ENCODE data around the gene PLD5.

Gene PLD5

GRCh38 chr1:242178924-242179708 lies 345.4 kb downstream of the PLD5 start:
- H3K27ac ChIP-seq (ENCODE audit: low read depth, low read length) = no peak overlapping the region
- H3K79me2 ChIP-seq (ENCODE audit: control insufficient read depth, insufficient read depth, low read length, unreplicated experiment) = no peaks in the 10 kb centered on the region
- H3K36me3 ChIP-seq (ENCODE audit: insufficient read depth, low read length) = no peaks in the 10 kb centered on the region
- H3K4me1 ChIP-seq (ENCODE audit: control insufficient read depth, insufficient read depth, low read length, unreplicated experiment) = no peaks in the 10 kb centered on the region
- no peaks in the 10 kb centered on the region for H3K27me3 ChIP-seq (ENCODE audit: insufficient read depth, low read length)
- H3K4me3 ChIP-seq (ENCODE audit: low read depth, low read length) = no peak overlapping the region
- H2AFZ ChIP-seq (ENCODE audit: low read length, unreplicated experiment) = no peak overlapping the region

DNA sequence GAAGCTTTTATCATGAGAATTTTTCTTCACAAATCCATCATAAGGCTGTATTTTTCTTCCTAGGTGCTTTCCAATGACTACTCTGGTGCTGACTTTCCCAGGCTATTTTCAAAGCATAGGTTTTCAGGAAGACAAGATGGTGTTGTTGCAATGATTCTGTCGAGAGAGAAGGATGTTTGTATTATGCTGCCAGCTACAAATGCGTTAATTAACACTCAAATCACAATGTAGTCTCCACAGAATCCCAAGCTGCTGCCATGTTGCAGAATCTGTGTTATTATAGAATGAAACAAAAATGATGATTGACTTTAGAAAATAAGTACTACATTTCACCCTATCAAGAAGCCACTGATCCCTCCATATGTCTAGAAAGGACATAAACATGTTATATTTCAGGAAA lies 346.1 kb downstream of the PLD5 start:
- Histone ChIP-seq H2AFZ (ENCODE audit: low read length, unreplicated experiment) (no peak overlapping the region), H3K4me3 (ENCODE audit: low read depth, low read length) (no peak overlapping the region), H3K27me3 (ENCODE audit: insufficient read depth, low read length) (no peaks in the 10 kb centered on the region), H3K36me3 (ENCODE audit: insufficient read depth, low read length) (no peaks in the 10 kb centered on the region), H3K79me2 (ENCODE audit: control insufficient read depth, insufficient read depth, low read length, unreplicated experiment) (no peaks in the 10 kb centered on the region), H3K4me1 (ENCODE audit: control insufficient read depth, insufficient read depth, low read length, unreplicated experiment) (no peaks in the 10 kb centered on the region), H3K27ac (ENCODE audit: low read depth, low read length) (no peak overlapping the region)

GRCh38 chr1:242162140-242162539 lies 362.4 kb downstream of the PLD5 start:
- H3K79me2 ChIP-seq (ENCODE audit: control insufficient read depth, insufficient read depth, low read length, unreplicated experiment) = no peaks in the 10 kb centered on the region
- no peaks in the 10 kb centered on the region for H3K4me1 ChIP-seq (ENCODE audit: control insufficient read depth, insufficient read depth, low read length, unreplicated experiment)
- H2AFZ ChIP-seq (ENCODE audit: low read length, unreplicated experiment) = no peak overlapping the region
- H3K27ac ChIP-seq (ENCODE audit: low read depth, low read length) = no peak overlapping the region
- H3K36me3 ChIP-seq (ENCODE audit: insufficient read depth, low read length) = no peaks in the 10 kb centered on the region
- H3K4me3 ChIP-seq (ENCODE audit: low read depth, low read length) = no peak overlapping the region
- no peaks in the 10 kb centered on the region for H3K27me3 ChIP-seq (ENCODE audit: insufficient read depth, low read length)

DNA sequence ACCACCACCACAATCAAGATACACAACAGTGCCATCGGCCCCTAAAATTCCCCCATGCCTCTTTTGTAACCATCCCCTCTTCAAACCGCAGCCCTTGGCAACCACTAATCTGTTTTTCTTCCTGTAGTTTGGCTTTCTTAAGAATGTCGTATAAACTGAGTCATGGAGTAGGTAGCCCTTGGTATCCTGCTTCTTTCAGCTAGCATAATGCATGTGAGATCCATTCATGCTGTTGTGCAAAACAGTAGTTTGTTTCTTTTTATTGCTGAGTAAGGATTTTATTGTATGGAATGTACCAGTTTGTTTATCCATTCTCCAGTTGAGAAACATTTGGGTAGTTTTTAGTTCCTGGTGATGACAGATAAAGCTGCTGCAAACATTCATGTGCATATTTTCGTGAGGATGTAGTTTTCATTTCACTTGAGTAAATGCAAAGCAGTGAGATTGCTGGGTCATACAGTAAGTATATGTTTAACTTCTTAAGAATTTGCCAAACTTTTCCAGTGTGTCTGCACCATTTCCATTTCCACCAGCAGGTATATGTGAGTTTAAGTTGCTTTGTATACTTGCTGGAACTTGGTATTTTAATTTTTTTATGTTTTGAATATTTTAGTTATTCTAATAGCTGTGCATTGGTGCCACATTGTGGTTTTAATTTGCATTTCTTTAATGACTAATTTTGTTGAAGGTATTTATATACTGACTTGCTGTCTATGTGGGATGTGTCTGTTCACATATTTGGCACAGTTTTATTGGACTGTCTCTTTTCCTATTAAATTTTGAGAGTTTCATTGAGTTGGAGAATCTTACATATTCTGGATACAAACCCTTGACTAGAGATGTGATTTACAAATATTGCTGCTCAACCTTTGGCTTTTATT lies 377.2 kb downstream of the PLD5 start:
- no peak overlapping the region for H2AFZ ChIP-seq (ENCODE audit: low read length, unreplicated experiment)
- peak overlapping the region; percentile 42 for H3K4me3 ChIP-seq (ENCODE audit: low read depth, low read length)
- H3K79me2 ChIP-seq (ENCODE audit: control insufficient read depth, insufficient read depth, low read length, unreplicated experiment) = no peaks in the 10 kb centered on the region
- H3K4me1 ChIP-seq (ENCODE audit: control insufficient read depth, insufficient read depth, low read length, unreplicated experiment) = no peaks in the 10 kb centered on the region
- no peaks in the 10 kb centered on the region for H3K27me3 ChIP-seq (ENCODE audit: insufficient read depth, low read length)
- H3K36me3 ChIP-seq (ENCODE audit: insufficient read depth, low read length) = no peaks in the 10 kb centered on the region
- no peak overlapping the region for H3K27ac ChIP-seq (ENCODE audit: low read depth, low read length)

DNA sequence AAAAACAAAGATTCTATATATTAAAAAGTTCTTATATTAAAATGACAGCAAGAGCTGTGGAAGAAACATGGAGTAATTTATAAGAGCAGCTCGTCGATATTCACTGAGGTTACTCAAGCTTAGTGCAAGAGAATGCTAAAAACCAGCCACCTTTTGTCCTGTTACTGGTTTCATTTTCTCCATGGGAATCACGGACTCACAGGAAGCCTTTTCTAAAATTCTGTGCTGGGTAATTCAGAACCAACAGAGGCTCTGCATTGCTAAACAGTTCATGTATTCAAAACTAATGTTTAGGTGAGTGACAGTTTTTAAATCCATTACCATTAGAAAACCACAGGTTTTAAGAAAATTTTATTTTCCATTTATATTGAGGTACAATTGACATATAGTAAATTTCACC lies 377.8 kb downstream of the PLD5 start:
- H3K4me1 ChIP-seq (ENCODE audit: control insufficient read depth, insufficient read depth, low read length, unreplicated experiment) = no peaks in the 10 kb centered on the region
- no peaks in the 10 kb centered on the region for H3K79me2 ChIP-seq (ENCODE audit: control insufficient read depth, insufficient read depth, low read length, unreplicated experiment)
- no peaks in the 10 kb centered on the region for H3K27me3 ChIP-seq (ENCODE audit: insufficient read depth, low read length)
- H3K27ac ChIP-seq (ENCODE audit: low read depth, low read length) = no peak overlapping the region
- no peak overlapping the region for H2AFZ ChIP-seq (ENCODE audit: low read length, unreplicated experiment)
- peak overlapping the region; percentile 42 for H3K4me3 ChIP-seq (ENCODE audit: low read depth, low read length)
- H3K36me3 ChIP-seq (ENCODE audit: insufficient read depth, low read length) = no peaks in the 10 kb centered on the region

DNA sequence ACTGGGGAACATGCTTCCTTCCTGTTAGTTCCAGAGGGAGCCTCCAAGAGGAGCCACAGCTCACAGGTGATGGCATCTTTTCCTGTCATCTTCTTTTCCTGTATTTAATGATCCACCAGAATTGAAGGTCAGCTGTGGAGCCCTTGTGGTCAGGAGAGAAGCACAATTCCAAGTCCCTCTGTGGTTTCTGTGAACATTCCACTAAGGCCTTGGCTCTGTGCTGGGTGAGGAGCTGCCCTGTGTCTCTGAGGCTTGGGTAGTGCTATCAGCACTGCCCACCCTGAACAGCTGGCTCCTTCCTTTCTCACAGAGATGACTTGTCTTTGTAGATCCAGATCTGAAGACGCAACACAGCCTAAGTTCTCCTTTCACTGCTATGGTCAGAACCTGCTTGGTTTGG lies 383.7 kb downstream of the PLD5 start:
- Histone ChIP-seq H3K4me1 (ENCODE audit: control insufficient read depth, insufficient read depth, low read length, unreplicated experiment) (no peaks in the 10 kb centered on the region), H3K36me3 (ENCODE audit: insufficient read depth, low read length) (no peaks in the 10 kb centered on the region), H3K27me3 (ENCODE audit: insufficient read depth, low read length) (no peaks in the 10 kb centered on the region), H3K4me3 (ENCODE audit: low read depth, low read length) (no peak overlapping the region), H3K27ac (ENCODE audit: low read depth, low read length) (no peak overlapping the region), H2AFZ (ENCODE audit: low read length, unreplicated experiment) (no peak overlapping the region), H3K79me2 (ENCODE audit: control insufficient read depth, insufficient read depth, low read length, unreplicated experiment) (no peaks in the 10 kb centered on the region)

DNA sequence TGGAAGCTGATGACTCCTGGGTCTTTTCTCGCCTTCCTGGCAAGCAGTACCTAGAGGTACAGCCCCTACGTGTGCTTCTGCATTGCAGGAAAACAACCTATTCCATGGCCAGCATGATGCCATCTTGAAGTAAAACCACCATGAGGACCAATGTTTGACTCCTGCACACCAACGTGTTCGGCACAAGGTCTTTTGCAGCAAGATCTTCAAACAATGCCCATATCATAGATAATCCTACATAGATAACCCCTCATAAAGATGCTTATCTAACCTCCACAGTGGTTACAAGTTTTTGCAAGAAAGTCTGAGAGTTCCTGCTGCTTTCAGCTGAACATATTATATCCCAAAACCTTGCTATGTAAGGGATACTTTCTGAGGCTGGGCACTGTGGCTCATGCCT lies 384.5 kb downstream of the PLD5 start:
- Histone ChIP-seq H3K4me3 (ENCODE audit: low read depth, low read length) (no peak overlapping the region), H3K36me3 (ENCODE audit: insufficient read depth, low read length) (no peaks in the 10 kb centered on the region), H3K27me3 (ENCODE audit: insufficient read depth, low read length) (no peaks in the 10 kb centered on the region), H3K4me1 (ENCODE audit: control insufficient read depth, insufficient read depth, low read length, unreplicated experiment) (no peaks in the 10 kb centered on the region), H2AFZ (ENCODE audit: low read length, unreplicated experiment) (no peak overlapping the region), H3K79me2 (ENCODE audit: control insufficient read depth, insufficient read depth, low read length, unreplicated experiment) (no peaks in the 10 kb centered on the region), H3K27ac (ENCODE audit: low read depth, low read length) (no peak overlapping the region)

GRCh38 chr1:242139442-242139841 lies 385.1 kb downstream of the PLD5 start:
- no peak overlapping the region for H2AFZ ChIP-seq (ENCODE audit: low read length, unreplicated experiment)
- H3K27ac ChIP-seq (ENCODE audit: low read depth, low read length) = no peak overlapping the region
- H3K27me3 ChIP-seq (ENCODE audit: insufficient read depth, low read length) = no peaks in the 10 kb centered on the region
- no peaks in the 10 kb centered on the region for H3K36me3 ChIP-seq (ENCODE audit: insufficient read depth, low read length)
- no peaks in the 10 kb centered on the region for H3K4me1 ChIP-seq (ENCODE audit: control insufficient read depth, insufficient read depth, low read length, unreplicated experiment)
- H3K4me3 ChIP-seq (ENCODE audit: low read depth, low read length) = no peak overlapping the region
- H3K79me2 ChIP-seq (ENCODE audit: control insufficient read depth, insufficient read depth, low read length, unreplicated experiment) = no peaks in the 10 kb centered on the region

DNA sequence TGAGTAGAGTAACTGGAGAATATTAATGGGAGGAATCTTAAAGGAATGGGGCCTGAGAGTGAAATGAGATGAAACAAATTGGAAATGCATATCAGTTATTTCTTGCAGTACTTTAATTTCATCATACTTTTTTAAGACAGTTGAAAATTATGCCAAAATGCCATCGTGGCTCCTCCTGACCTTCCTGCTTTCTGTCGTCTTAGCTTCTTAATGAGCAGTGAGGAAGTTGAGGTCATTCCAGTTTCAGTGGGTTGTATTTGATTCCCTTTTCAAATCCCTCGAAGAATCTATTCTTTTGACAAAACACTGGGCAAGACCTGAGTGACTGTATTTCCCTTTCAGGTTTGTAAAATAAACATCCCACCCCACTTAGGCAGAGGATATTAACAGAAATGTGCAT lies 390.7 kb downstream of the PLD5 start:
- Histone ChIP-seq H3K36me3 (ENCODE audit: insufficient read depth, low read length) (no peaks in the 10 kb centered on the region), H3K27me3 (ENCODE audit: insufficient read depth, low read length) (no peaks in the 10 kb centered on the region), H2AFZ (ENCODE audit: low read length, unreplicated experiment) (no peak overlapping the region), H3K27ac (ENCODE audit: low read depth, low read length) (no peak overlapping the region), H3K4me1 (ENCODE audit: control insufficient read depth, insufficient read depth, low read length, unreplicated experiment) (no peaks in the 10 kb centered on the region), H3K79me2 (ENCODE audit: control insufficient read depth, insufficient read depth, low read length, unreplicated experiment) (no peaks in the 10 kb centered on the region), H3K4me3 (ENCODE audit: low read depth, low read length) (no peak overlapping the region)

GRCh38 chr1:242133351-242133750 lies 391.1 kb downstream of the PLD5 start:
- H3K79me2 ChIP-seq (ENCODE audit: control insufficient read depth, insufficient read depth, low read length, unreplicated experiment) = no peaks in the 10 kb centered on the region
- no peak overlapping the region for H3K4me3 ChIP-seq (ENCODE audit: low read depth, low read length)
- H2AFZ ChIP-seq (ENCODE audit: low read length, unreplicated experiment) = no peak overlapping the region
- no peaks in the 10 kb centered on the region for H3K36me3 ChIP-seq (ENCODE audit: insufficient read depth, low read length)
- no peaks in the 10 kb centered on the region for H3K27me3 ChIP-seq (ENCODE audit: insufficient read depth, low read length)
- H3K4me1 ChIP-seq (ENCODE audit: control insufficient read depth, insufficient read depth, low read length, unreplicated experiment) = no peaks in the 10 kb centered on the region
- no peak overlapping the region for H3K27ac ChIP-seq (ENCODE audit: low read depth, low read length)
